ENCODE data around the gene MAPK8.

GRCh38 chr10:48476279-48476982 is 170.0 kb downstream of the MAPK8 start:
- TF ChIP-seq POLR2A (IDR thresholded peaks at IDR 0.05) (no peak), EP300 (IDR thresholded peaks at IDR 0.05; ENCODE audit: low read depth) (no peak), POLR2AphosphoS5 (IDR thresholded peaks at IDR 0.05) (no peak)
- TF ChIP-seq, protein P1, sequence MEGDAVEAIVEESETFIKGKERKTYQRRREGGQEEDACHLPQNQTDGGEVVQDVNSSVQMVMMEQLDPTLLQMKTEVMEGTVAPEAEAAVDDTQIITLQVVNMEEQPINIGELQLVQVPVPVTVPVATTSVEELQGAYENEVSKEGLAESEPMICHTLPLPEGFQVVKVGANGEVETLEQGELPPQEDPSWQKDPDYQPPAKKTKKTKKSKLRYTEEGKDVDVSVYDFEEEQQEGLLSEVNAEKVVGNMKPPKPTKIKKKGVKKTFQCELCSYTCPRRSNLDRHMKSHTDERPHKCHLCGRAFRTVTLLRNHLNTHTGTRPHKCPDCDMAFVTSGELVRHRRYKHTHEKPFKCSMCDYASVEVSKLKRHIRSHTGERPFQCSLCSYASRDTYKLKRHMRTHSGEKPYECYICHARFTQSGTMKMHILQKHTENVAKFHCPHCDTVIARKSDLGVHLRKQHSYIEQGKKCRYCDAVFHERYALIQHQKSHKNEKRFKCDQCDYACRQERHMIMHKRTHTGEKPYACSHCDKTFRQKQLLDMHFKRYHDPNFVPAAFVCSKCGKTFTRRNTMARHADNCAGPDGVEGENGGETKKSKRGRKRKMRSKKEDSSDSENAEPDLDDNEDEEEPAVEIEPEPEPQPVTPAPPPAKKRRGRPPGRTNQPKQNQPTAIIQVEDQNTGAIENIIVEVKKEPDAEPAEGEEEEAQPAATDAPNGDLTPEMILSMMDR (IDR thresholded peaks at IDR 0.05) = no peak

Measured in transverse colon (tissue), 4 donors.